OCI-M1 (cell line): ENCODE results near the gene RALA.

ENCODE experiments used
- DNase-seq: peaks from one replicate; lab custom pipeline; 2025; lab: John Stamatoyannopoulos, UW

The RALA gene, protein sequence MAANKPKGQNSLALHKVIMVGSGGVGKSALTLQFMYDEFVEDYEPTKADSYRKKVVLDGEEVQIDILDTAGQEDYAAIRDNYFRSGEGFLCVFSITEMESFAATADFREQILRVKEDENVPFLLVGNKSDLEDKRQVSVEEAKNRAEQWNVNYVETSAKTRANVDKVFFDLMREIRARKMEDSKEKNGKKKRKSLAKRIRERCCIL

DNA sequence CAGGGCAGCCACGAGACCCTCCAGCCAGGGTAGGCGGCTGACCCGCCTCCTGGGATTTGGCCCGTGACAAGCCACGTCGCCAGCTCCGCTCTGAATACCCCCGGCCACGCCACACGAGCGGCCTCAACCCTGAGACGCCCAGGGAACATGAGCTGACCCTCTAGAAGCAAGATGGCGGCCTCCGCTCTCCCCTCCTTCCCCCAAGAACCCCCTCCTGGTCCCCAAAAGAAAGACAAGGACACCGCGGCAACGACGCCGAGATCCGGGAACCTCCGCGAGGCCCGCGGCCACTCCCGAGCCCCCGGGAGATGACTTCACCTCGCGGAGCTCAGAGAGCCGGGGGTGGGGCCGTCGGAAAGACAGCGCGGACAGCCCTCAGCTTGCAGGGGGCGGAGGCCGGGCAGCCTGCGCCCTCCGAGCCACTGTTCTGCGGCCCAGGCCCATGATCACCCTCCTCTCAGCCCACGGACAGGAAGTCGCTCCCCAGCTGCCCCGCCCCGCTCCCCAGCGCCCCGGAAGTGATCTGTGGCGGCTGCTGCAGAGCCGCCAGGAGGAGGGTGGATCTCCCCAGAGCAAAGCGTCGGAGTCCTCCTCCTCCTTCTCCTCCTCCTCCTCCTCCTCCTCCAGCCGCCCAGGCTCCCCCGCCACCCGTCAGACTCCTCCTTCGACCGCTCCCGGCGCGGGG is at the start of gene RALA:
Gene RALA, plus strand, starts transcription at position 526 of the 685 bp plus-strand sequence. CDS start 63,096 bp downstream, outside the sequence.
- DNase-seq, result peak; percentile 89

GRCh38 chr7:39574673-39575349 is 48.6 kb upstream of the RALA start:
- DNase-seq, result no peak

GRCh38 chr7:39577229-39577874 is 46.0 kb upstream of the RALA start:
- DNase-seq, result no peak

GRCh38 chr7:39580149-39580874 is 43.1 kb upstream of the RALA start:
- DNase-seq, result peak; percentile 88

GRCh38 chr7:39582536-39582935 is 40.8 kb upstream of the RALA start:
- DNase-seq, result no peak

DNA sequence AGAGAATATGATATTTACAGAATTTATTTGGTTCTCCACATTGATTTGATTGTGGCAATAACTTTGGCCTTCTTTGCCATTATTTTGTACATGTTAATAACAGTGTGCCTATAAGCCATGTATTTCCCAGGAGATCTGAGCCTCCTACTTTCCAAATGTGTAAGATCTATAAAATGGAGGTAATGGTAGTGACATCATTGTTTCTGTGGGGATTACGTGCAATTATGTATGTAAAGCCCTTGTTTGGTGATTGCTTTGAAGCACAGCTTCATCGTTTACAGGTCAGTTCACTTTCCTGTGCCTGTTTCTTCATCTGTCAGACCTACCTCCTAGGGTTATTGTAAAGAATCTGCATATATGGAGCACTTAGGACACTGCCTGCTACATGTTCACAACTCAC is 39.8 kb upstream of the RALA start:
- no peak for DNase-seq

DNA sequence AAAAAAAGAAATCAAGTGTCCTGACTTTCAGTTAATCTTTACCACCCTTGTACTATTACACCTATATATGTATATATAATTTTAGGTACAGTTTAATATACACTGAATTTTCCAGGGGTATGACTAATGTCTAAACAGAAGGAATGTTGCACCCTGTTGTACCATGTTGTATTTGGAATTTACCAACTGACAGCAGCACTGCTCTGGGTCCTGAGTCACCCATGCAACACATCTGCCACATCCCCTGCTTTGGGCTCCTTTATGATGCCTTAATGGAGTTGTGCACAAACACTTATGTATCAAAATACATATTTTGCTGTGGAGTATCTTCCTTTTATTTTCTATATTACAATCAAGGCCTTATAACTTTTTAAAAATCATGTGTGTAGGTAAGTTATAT is 36.0 kb upstream of the RALA start:
- DNase-seq, result no peak

DNA sequence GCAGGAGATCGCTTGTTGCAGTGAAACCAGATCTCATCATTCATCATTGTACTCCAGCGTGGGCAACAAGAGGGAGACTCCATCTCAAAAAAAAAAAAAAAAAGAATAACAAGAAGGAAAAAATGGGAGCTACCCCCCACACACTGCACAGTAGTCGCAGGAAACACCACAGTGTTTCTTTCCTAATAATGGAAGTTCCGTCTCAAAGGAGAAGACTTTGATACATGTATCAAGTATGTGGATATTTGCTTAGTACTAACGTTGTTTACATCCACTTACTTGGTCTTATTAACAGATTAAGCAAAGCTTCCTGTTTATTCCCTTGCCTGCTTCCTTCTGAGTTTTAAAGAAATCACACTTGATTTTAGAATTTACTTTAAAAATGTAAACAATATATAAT is 35.0 kb upstream of the RALA start:
- DNase-seq, result no peak

DNA sequence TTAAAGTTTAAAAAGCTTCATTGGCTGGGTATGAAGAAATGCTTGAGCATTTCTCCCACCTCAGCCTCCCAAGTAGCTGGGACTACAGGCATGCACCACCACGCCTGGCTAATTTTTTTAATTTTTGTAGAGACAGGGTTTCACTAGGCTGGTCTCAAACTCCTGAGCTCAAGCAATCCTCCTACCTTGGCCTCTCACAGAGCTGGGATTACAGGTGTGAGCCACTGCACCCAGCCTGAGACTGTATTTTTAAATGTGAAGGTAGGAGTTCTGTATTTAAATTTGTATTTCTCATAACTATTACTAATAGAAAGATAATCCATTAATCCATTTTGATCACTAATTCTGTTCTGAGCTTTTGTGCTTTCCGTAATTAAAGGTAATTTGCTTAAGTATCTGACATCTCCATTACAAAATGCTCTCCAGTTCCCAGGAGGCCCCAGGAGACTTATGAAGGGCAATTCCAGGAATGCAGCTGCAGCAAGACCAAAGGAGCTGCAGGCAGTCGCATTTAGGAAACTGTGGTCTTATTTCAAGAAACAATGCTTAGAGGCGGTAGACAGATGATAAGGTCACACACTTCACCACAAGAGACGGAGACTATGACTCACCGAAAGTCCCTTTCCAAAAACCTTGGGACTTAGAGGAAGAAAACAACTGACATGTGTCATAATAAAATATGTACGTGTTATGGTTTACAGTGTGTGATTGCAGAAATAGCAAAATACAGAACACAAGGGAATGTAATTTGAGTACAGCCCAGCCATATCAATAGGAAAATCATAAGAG is 33.9 kb upstream of the RALA start:
- DNase-seq, result peak; percentile 95

DNA sequence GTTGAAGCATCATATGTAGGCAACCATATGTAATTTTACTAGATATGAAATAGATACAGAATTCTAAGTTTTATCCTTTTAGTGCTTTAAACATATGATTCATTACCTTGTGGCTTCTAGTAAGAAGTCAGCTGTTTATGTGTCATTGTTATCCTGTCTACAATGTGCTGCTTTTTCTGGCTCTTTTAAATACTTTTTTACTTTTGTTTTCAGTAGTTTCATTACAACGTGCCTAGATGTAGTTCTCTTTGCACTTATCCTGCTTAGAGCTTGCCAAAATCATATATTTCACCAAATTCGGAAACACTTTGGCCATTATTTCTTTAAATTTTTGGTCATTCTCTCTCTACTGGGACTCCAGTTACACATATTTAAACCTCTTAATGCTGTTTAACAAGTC is 30.8 kb upstream of the RALA start:
- peak; percentile 23 for DNase-seq

DNA sequence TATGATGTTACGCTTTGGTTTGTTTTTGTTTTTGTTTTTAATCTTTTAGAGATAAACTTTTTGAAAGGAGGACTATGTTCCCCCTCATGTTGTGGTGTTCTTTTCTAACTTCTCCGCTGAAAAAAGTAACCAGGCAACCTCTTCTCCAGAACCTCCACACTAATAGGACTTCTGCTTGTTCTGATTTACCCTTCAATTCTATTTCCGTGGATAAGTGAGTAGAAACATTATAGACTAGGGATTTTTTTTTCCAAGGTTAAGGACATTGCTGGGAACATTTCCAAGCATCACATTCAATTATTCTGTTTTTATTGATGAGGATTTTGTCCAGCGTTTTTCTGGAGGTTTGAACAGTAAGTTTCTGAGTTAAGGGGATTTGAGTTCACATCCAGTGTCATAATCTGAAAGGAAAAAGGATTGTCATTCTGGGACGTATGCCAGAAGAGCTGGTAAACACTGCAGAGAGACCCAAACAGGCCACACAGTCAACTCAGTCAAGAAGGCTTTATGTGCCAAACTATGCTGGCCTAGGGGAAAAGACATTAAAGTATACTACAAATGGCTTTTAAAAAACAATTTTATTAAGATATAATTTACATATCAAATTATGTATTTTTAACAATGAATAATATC is 28.3 kb upstream of the RALA start:
- DNase-seq, result no peak

GRCh38 chr7:39602351-39602750 is 21.0 kb upstream of the RALA start:
- DNase-seq, result no peak

- DNase-seq, result no peak
Observed at GRCh38 chr7:39603924-39604323, 19.4 kb upstream of the RALA start.

- DNase-seq, result no peak
Observed at GRCh38 chr7:39605087-39605486, 18.3 kb upstream of the RALA start.

DNA sequence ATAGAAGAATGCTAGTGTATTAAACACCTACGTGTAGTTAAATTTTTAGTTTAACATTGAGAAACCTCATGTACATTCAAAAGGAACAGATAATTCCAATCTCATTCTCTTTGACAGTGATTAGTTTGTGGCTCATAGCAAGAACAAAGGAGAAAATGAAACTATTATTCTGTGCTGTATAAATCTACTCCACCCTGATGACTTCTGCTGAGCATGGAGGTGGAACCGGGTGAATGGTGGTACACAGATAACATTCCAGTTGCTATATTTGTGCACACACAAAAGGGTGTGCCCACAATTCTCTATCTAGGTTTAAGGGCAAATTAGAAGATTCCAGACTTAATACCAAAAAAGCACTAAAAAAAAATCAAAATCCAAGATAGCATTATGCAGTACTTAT is 17.0 kb upstream of the RALA start:
- peak; percentile 70 for DNase-seq

DNA sequence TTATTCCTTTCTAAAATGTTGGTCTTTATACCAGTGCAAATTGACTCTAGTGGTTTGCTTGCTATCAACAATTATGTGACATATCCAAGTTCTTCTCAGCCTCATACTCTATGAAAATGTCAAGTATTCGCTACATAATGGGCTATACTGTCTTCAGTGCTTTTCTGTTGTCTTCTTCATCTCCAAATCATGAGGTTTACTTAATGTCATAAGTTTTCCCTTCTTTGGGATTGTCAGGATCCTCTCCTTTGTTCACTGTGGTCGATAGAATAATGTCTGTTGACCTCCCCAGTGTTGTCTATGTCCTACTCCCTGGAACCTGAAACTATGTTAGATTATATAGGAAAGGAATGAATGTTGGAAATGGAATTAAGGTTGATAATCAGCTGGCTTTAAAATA is 16.4 kb upstream of the RALA start:
- DNase-seq, result no peak

- no peak for DNase-seq
Observed at GRCh38 chr7:39607865-39608264, 15.5 kb upstream of the RALA start.

DNA sequence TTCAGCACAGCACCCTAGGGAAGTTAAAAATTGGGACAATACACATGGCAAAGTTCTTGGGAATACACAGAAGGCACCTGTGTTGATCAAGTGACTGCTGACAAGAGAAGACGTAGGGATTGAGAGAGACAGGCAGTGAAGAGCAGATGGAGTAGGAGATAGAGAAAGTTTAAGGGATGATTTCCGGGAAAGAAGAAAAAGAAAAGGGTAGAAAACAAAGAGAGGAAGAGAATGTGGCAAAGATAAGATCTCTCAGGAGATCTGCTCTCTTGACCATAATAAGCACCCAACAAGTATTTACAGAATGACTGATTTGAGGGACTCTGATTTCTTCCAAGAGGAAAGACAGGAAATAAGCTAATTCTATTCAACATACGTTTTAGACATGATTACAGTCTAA is 15.1 kb upstream of the RALA start:
- no peak for DNase-seq

GRCh38 chr7:39609113-39609934 is 14.0 kb upstream of the RALA start:
- DNase-seq, result no peak

GRCh38 chr7:39609935-39610263 is 13.5 kb upstream of the RALA start:
- no peak for DNase-seq
